ENCODE results near the gene COQ7. TPM values are rescaled to one million over a fixed set of nuclear protein-coding genes. Genes with fewer than 3 reads are reported as not detected.

The COQ7 gene
- total RNA-seq, 1 donor from 2014 or later: 14.0 TPM

GRCh38 chr16:19113577-19114358, 46.4 kb downstream of the COQ7 start, which contains the start of gene ITPRIPL2:
Gene ITPRIPL2 (plus strand): TSS chr16:19113964. CDS start chr16:19114462, 498 bp downstream.
- H3K4me3 ChIP-seq (ENCODE audit: insufficient read depth, low read depth, low read length): peak within 1 kb of the TSS; percentile 66
- H3K36me3 ChIP-seq (ENCODE audit: insufficient read depth, low read length): no peaks in the 10 kb centered on the region
- peak within 1 kb of the TSS; percentile 80 for H3K27ac ChIP-seq (ENCODE audit: low read depth, low read length)
- H3K27me3 ChIP-seq (ENCODE audit: insufficient read depth, low read length): no peaks in the 10 kb centered on the region
- DNase-seq (ENCODE audit: low read depth): peak; percentile 80
- Mint-ChIP-seq H3K27ac (ENCODE audit: unreplicated experiment) (peak within 1 kb of the TSS; percentile 89), H3K4me3 (ENCODE audit: unreplicated experiment) (peak within 1 kb of the TSS; percentile 85), H3K36me3 (ENCODE audit: low read depth, unreplicated experiment) (peaks cover 6% of the 10 kb centered on the region), H3K27me3 (ENCODE audit: low read depth, unreplicated experiment) (no peaks in the 10 kb centered on the region), H3K9me3 (ENCODE audit: unreplicated experiment) (no peaks in the 10 kb centered on the region), H3K4me1 (ENCODE audit: low read depth, unreplicated experiment) (peaks cover 27% of the 10 kb centered on the region)
- peak within 1 kb of the TSS; percentile 90 for H3K4me2 ChIP-seq (ENCODE audit: low read length)
- no peak for TF ChIP-seq CTCF (IDR thresholded peaks at IDR 0.05; ENCODE audit: insufficient read depth, low read depth, low read length)
- no peak for TF ChIP-seq EZH2 (IDR thresholded peaks at IDR 0.05; ENCODE audit: insufficient read depth, low read length)
- peaks cover 40% of the 10 kb centered on the region for H3K79me2 ChIP-seq (ENCODE audit: insufficient read depth, low read length)
- peak within 1 kb of the TSS; percentile 98 for H2AFZ ChIP-seq (ENCODE audit: low read depth, low read length)
- H3K9me3 ChIP-seq (ENCODE audit: insufficient read depth, low read depth, low read length): no peaks in the 10 kb centered on the region
- H3K9ac ChIP-seq (ENCODE audit: low read length): peak within 1 kb of the TSS; percentile 86
- FAIRE-seq: no peak
- peaks cover 31% of the 10 kb centered on the region for H4K20me1 ChIP-seq (ENCODE audit: insufficient read depth, low read length)
- H3K4me1 ChIP-seq (ENCODE audit: insufficient read depth, low read length): peaks cover 38% of the 10 kb centered on the region

GRCh38 chr16:19114359-19115147, 47.1 kb downstream of the COQ7 start:
- Mint-ChIP-seq H3K27ac (ENCODE audit: unreplicated experiment) (peak overlapping the region; percentile 34), H3K27me3 (ENCODE audit: low read depth, unreplicated experiment) (no peaks in the 10 kb centered on the region), H3K4me3 (ENCODE audit: unreplicated experiment) (peak overlapping the region; percentile 85), H3K36me3 (ENCODE audit: low read depth, unreplicated experiment) (peaks cover 6% of the 10 kb centered on the region), H3K9me3 (ENCODE audit: unreplicated experiment) (no peaks in the 10 kb centered on the region), H3K4me1 (ENCODE audit: low read depth, unreplicated experiment) (peaks cover 32% of the 10 kb centered on the region)
- FAIRE-seq (no peak), DNase-seq (ENCODE audit: low read depth) (peak; percentile 65)
- peaks cover 31% of the 10 kb centered on the region for H4K20me1 ChIP-seq (ENCODE audit: insufficient read depth, low read length)
- H3K36me3 ChIP-seq (ENCODE audit: insufficient read depth, low read length): no peaks in the 10 kb centered on the region
- H3K79me2 ChIP-seq (ENCODE audit: insufficient read depth, low read length): peaks cover 44% of the 10 kb centered on the region
- H3K27ac ChIP-seq (ENCODE audit: low read depth, low read length): peak overlapping the region; percentile 80
- peaks cover 43% of the 10 kb centered on the region for H3K4me1 ChIP-seq (ENCODE audit: insufficient read depth, low read length)
- H3K9ac ChIP-seq (ENCODE audit: low read length): peak overlapping the region; percentile 86
- H3K9me3 ChIP-seq (ENCODE audit: insufficient read depth, low read depth, low read length): no peaks in the 10 kb centered on the region
- H3K4me3 ChIP-seq (ENCODE audit: insufficient read depth, low read depth, low read length): peak overlapping the region; percentile 66
- peak overlapping the region; percentile 98 for H2AFZ ChIP-seq (ENCODE audit: low read depth, low read length)
- no peaks in the 10 kb centered on the region for H3K27me3 ChIP-seq (ENCODE audit: insufficient read depth, low read length)
- H3K4me2 ChIP-seq (ENCODE audit: low read length): peak overlapping the region; percentile 90
- TF ChIP-seq EZH2 (IDR thresholded peaks at IDR 0.05; ENCODE audit: insufficient read depth, low read length): no peak
- no peak for TF ChIP-seq CTCF (IDR thresholded peaks at IDR 0.05; ENCODE audit: insufficient read depth, low read depth, low read length)
